Measurements from ENCODE around the gene SYNE1.

SYNE1 gene

DNA sequence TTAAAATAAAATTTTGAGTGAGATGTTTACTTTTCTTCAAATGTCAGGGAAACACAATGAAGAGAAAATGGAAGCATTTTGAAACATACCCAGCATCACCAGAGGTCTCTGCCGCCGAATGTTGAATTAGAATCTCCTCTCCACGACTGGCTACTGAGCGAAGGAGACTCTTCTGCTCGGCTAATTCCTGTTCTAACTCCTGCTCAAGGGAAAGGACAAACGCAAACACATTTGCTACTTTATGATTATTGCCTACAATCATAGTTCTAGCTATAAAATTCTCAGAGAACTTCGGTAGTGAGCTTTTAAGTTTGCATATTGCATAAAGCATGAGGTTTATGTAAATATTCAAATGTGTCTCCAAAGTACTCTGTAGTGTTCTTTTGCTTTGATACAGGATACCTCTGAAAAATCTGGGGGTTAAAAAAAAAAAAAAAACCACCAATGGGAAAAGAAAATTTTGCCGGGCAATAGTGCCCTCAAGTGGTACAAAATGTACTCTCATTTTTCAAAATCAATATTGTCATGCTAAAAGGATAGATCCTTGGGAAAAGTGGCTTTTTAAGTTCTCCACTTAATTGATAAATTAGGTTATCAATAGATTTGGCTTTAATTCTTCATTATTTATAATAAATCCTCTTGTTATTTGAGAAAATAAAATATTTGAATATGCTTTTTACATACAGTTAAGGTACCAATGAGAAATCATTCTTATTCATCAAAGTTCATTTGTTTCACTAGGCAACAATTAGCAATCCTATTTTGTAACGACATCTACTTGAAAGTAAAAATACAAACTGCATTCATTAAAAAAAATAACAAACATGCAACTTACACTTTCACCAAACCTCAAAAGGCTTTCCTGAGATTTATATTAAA is 369.0 kb downstream of the SYNE1 start:
- peak; percentile 3 to 35 for DNase-seq

DNA sequence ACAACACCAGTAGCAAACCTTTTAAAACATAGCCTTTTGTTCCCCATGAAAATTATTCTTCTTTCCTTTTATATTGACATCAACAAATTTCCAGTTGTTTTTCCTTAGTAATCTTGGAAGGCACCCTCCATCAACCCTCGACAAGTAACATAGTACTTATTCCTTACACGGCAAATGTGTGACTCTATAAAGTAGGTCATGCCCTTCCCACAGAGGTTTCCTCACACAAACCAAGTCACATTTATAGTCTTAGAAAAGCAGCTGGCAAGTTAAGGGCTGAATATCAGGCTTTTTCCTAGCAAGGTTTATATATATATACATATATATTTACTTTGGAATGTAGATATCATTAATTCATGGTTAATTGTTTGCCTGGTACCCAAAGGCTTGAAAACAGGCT is 371.5 kb downstream of the SYNE1 start:
- DNase-seq: no peak

DNA sequence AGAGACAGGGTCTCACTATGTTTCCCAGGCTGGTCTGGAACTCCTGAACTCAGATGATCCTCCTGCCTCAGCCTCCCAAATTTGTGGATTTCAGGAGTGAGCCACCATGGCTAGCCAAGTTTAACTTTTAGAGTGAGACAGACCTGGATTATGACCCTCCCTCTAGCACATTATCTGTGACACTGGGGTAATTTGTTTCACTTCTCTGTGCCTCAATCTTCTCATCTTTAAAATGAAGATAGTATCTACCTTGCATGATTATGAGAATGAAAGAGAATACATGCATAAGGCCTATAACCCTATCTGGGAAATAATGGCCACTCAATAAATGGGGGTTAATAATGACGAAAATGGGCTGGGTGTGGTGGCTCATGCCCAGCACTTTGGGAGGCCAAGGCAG is 373.6 kb downstream of the SYNE1 start:
- no peak for DNase-seq

DNA sequence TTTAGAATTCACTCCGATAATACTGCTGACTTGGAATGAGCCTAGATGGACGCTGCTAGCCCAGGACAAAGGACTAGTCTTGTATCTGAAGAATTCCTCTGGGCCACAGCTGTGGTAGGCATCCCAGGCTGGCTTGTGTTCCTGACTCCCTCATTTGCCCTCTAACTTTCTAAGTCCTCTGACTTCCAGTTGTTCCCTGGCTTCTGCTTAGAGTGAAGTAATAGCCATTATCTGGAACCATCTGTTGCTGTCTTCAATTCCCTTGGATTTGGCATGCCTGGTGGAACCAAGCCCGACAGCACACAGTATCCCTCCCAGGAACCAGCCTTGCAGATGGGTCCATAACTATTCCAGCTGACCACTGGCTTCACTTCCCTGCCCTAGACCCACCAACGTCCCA is 376.0 kb downstream of the SYNE1 start:
- no peak for DNase-seq

DNA sequence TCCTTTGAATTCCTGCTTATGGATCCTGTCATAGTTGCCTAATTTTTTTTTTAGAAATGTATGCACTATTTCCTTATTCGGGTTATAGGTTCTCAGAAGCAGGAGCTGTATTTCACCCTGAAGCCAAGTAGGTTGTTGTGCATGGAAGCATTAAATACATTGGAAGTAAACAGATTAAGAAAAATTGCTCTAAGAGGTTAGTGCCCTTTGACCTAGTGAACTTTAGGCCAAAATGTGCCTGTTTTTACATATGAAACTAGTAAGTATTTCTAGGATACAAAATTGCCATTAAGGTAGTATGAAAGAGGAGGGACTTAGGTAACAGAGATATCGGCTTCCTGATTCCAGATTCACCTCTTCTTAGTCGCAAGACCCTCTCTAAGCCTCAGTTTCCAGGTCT is 377.9 kb downstream of the SYNE1 start:
- no peak for DNase-seq

DNA sequence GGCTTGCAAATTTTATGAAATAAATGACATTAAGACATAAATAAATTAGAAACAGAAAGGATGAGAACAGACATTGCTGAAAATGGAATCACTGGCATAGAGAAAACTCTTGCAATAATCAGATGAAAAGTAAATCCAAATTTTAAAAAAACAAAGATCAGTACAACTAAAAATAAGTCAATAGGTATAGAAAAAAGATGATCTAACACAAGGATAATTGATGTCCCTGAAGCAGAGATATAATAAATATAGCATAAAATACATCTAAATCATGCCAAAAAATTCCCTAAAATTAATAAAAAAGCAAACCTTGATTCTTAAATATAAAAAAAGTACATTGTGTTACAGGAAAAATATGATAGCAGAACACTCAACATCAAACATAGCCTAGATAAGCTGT is 379.6 kb downstream of the SYNE1 start:
- DNase-seq: no peak

DNA sequence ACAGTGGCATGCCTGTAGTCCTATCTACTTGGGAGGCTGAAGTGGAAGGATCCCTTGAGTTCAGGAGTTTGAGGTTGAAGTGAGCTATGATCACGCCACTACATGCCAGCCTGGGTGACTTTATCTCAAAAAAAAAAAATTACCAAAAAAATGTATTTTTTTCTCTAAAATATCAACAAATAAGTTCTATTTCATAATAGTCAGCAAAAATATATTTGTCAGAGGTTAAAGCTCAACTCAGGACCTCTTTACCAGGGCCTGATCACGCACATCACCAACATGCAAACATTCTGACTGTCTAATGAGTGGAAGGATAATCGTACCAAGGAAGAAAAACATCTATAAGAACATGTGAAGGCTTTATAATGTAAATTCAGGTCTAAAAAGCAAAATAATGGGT is 387.0 kb downstream of the SYNE1 start:
- DNase-seq: no peak

DNA sequence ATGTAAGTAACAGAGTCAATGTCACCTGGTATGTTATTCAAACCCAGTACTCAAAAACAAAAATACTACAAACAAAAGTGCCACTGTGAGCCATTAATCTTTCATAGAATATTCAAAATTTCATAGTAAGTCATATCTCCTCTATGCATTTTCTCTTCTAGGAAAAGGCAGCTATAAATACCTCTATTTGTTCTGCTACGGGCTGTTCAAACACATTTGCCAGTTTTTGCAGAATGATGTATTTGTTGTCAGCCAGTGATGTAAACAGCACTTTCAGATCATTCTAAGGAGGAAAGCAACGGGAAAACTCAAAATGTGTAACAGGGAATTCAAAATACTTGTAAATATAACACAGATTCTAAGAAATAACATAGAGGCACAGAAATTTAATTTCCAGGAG is 388.2 kb downstream of the SYNE1 start:
- DNase-seq: no peak

DNA sequence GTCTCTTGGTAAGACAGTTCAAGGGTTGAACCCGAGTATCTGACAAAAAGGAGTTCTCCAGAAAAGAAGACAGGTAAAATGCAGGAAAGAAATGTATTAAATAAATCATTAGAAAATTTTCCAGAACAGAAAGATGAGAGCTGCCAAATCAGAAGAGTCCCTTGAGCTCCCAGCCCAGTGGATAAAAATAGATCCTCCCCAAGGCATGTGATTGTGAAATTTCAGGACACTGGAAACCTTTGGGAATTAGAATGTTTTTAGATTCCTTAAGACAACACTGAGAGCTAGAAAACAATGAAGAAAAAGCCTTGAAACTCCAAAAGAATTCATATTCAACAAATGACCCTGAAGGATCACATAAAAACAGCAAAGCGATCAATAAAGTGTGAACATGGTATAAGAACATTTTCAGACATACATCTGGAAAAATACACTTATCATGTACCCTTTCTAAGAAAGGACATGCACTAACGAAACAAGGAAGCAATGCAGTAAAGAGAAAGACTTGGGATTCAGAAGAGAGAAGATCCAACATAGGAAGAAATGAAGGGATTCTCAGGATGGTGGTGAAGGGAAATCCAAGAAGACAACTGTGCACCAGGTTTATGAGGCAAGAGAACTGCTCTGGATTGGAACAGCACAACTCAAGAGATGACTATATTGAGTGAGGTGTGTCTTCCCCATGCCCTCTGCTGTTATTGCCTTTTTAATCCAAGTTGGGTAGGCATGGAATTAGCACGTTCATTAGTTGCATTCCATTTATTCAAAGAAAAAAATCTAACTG is 390.4 kb downstream of the SYNE1 start:
- no peak for DNase-seq

DNA sequence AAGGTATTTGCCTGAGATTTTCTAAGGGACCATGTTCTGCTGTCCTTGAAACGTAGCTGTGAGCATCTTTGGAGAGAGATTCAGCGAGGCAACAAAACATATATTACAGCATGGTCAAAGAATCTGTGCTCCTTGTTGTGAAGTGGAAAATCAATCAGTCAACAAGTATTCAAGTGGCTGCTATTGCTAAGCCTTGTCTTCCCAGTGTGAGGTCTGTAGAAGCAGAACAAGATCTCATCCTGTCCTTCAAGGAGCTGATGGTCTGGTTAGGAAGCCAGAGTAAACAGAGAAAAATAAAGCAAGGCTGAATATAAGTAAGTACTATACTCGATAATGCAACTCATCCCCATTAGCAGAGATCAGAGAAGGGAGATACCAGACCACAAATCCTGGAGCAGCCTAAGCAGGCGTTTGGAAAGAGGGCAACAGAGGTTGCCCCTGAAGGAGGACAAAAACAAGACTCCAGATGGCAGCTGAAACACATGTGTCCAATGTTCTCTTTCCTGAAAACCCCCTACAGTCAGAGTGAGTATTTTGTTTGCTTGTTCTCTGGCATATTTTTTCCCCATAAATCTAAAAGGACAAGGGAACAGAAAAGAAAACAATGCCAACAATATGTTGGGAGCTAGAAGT is 392.0 kb downstream of the SYNE1 start:
- DNase-seq: no peak

DNA sequence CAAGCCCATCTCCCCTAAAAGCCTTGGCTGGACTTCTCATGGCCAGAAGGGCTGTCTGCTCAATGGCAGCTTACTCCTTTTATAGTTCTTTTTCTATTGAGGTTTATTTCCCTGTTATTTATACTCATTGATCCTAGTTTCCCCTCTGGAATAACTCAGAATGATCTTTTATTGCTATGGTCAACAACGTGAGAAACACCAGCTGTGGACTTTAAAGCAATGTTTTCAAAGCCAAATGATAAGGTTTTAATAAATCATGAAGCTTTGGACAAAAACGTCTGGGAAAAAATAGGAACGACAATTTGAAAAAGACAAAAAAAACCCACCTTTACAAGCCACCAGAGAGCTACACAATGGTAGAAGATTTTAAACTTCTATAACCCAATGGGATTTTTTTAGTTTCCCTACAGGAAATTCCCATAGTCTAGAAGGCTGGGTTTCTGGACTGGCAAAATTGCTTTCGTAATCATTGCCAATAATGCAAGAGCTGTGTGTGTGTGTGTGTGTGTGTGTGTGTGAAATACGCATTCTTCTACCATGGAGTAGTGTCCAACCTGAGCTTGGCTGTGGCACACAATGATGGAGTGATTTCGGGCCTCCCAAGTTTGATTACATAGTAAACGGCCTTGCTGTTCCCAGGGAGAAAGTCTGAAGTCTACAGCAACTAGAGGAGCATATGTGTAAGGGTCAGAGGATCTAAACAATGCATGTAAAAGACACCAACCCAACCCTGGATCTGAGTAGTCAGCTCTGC is 396.0 kb downstream of the SYNE1 start:
- DNase-seq: no peak

DNA sequence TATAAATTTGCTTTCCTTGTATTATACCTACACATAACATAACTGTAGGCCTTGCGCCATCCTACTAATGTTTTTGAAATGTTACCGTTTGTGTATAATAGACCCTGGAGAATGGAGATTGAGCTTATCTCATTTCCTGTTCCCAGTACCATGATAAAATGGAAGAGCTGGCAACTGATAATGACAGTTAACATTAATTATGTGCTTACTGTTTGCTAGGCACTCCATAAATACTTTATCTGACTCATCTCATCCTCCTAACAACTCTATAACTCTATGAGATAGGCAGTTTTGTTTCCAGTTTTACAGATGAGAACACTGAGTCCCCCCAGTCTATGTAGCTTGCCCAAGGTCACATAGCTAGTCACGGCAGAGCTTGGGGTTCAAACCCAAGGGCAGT is 396.7 kb downstream of the SYNE1 start:
- no peak for DNase-seq

DNA sequence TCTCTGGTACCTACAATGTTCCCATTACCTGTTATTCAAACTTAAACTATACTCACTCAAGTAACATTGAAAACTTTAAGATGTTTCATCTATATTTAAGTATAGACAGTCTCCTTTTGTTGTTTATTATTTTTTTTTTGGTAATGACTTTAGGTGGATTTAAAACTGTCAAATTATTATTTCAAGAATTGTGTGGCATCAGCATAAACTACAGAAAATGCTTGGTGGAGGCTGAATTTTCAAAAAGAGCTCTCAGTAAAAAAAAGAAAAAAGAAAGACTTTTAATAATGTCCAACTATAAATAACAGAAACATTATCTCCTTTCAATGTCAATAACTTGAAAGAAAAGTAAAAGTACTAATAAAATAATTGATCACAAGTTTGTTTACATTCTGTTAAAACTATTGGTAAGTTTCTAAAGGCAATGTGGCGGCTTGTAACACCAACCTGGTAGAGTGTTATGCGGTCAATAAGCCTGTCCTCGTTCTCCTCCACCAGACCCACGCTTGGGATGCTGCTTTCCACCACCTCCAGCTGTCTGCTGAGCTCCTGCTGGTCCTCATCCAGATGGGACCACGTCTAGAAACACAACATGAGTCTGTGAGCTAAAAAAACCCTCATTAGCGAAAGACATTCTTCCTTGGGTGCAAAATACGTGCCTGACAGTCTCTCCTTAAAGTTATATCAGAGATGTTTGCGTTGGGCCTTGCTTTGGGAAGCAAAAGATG is 400.6 kb downstream of the SYNE1 start:
- no peak for DNase-seq

DNA sequence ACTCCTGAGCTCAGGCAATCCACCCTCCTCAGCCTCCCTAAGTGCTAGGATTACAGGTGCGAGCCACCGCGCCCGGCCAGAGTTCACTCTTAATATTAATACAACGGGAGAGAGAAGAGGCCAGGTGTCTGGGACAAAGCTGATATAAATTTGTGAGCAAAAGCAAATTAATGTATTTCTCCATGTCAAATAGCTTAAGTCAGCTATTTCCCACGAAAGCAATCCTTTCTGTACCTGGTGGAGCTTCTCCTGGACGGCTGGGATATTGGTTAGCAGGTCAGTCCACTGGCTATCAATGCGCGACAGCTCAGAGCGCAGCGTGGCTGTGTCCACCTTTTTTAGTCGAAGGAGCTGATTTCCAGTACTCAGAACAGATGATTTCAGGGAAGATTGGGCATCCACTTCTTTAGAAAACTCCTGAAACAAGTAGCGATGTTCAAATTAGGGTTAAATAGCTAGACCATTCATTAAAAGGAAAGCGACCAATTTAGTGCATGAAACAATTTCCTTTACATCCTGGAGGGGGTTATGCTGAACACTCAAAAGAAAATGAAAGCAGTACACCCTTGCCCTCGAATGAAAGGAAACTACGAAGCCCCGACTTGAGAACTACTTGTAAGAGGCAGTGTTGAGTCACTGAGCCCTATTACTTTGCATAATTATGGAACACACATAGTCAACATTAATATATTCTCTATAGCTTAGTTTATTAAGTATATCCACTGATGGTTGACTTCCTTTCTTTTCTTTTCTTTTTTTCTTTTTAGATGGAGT is 403.4 kb downstream of the SYNE1 start:
- no peak for DNase-seq

DNA sequence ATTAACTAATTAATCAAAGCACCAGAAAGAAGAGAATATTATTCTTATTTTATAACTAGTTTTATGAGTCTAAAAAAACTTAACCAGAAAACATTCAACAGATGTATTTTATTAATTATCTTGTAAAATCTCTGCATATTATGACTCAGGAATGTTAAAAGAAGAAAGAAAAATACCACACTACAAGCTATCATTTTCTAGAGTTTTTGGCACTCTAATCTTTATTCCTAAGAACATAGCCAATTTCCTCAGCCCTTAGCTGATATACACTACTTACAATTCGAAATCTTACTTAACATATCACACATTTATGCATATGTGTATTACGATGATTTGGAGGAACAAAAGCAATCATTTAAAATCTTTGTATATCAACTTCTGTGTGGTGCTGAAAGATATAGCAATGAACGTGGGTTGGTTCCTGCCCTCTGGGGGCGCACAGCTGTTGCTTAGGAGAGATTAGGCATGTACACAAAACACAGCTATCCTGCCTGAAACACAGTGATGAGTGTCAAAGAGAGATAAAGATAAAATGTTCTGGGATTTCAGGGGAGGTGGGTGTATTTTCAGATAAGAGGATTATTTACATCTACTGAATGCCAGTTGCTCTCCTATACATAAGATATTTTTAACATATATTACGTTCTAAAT is 404.5 kb downstream of the SYNE1 start:
- no peak for DNase-seq

DNA sequence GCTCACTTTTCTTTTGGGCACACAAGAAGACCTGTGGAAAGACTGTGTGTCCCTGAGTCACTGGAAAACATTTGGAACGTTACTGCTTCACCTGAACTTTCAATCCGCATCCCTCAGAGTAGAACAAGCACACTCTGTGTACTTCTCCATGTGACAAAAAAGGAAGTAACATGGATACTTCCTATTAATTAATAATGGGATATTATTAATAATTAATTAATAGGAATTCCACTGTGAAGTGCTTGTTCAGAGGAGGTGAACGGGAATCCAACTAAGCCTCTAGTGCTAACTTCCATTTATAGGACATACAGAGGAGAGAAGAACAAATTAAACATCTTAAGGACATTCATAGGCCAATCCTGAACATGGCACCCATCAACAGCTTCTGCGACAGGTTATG is 407.8 kb downstream of the SYNE1 start:
- DNase-seq: no peak

DNA sequence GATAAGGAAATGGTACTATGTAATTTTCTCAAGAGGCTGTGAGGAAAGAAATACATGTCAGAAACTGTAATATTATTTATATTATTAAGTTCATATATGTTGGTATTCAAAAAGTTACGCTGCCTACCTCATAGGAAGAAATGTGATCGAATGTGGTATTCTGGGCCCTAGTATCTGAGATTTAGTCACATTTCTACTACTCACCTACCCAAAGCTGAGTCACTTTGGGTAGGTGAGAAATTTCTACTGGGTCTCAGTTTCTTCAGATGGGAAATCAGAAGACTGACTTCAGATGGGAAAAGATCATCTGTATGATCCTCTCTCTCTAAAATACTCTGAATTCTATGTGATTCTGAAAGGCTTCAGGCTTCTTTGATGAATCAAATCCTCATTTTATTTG is 411.0 kb downstream of the SYNE1 start:
- no peak for DNase-seq

DNA sequence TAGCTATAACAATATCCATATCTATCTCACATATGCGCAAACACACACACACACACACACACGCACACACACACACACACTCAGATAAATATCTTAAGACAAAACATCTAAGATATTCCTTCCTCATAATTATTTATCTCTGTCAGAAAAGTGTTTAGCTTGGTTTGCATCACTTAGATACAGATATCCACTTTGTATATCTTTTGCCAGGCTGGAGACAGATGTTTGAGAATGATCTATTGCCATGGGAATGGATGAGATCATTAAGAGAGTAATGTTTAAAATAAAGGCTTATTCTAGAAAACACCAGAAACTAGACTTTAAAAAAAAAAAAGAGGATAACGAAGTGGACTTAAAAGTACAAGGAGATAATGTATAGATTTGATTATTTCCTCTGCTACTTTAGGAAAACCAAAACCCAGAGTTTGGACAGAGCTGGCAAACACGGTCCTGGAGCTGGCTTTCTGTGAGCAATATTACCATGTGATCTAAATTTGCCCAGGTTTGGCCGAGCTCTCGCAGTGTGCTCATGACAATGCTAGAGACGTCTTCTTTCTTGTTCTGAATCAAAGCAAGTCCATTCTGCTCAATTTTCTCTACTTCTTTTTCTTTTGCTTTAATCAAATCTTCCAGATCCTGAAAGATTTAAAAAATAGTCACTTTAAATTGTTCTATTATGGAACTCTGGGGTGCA is 411.8 kb downstream of the SYNE1 start:
- DNase-seq: no peak

DNA sequence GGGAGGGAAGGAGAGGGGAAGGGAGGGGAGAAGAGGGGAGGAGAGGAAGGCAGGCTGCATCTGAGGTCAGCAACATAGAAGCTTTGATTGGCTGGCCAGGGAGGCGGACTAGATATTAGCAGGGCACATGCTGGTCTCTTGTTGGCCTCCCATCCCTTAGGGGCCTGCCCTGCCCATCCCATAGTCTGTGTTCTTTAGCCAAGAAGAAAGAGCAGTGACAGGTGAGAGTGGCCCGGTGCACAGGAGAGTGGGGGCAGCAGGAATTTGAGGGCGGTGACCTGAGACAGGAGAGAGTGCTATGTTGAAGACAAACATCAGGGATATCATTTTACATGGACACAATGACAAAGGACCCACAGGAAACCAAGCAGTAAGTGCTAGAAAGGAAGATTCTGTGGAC is 413.5 kb downstream of the SYNE1 start:
- DNase-seq: no peak

Measured in Kasumi-1 (cell line).